Nephron (organoid): ENCODE measurements around the gene CSAD.

ENCODE experiments used
- H3K27ac Mint-ChIP-seq, 3 experiments: 2 replicates each; pipeline ENCODE4 v1.8.0; 2020; ENCODE audit warnings: mixed read lengths in 3 of 3, mild to moderate bottlenecking in 2 of 3, moderate library complexity in 1 of 3
- H3K27me3 Mint-ChIP-seq: 2 replicates; pipeline ENCODE4 v1.8.0; 2021; ENCODE audit warnings: low read depth, mild to moderate bottlenecking, moderate library complexity, mixed read lengths
- H3K36me3 Mint-ChIP-seq: 2 replicates; pipeline ENCODE4 v1.8.0; 2020; ENCODE audit warnings: low read depth, mixed read lengths
- H3K4me1 Mint-ChIP-seq: 2 replicates; pipeline ENCODE4 v1.8.0; 2020; ENCODE audit warnings: mixed read lengths
- H3K4me3 Mint-ChIP-seq, 3 experiments: 2 replicates each; pipeline ENCODE4 v1.8.0; 2020; ENCODE audit warnings: mild to moderate bottlenecking in 3 of 3, mixed read lengths in 3 of 3, moderate library complexity in 2 of 3
- H3K9me3 Mint-ChIP-seq: 2 replicates; pipeline ENCODE4 v1.8.0; 2020; ENCODE audit warnings: mixed read lengths
- CTCF ChIP-seq, 3 experiments: fragments of 200-600 bp; sonication (generic); IDR thresholded peaks; one replicate each; pipeline ENCODE4 v1.5.0; 2021; ENCODE audit warnings: antibody characterized with exemption in 3 of 3; ENCODE audit not compliant: unreplicated experiment in 3 of 3

Gene CSAD

GRCh38 chr12:53197011-53197640 is 16.4 kb upstream of the CSAD start:
- Mint-ChIP-seq H3K27ac (no peak overlapping the region), H3K4me1 (no peaks in the 10 kb centered on the region), H3K27me3 (peaks cover 44% of the 10 kb centered on the region), H3K4me3 (peak overlapping the region in 1 of 3 experiments; percentile 35), H3K36me3 (no peaks in the 10 kb centered on the region), H3K9me3 (no peaks in the 10 kb centered on the region)
- TF ChIP-seq CTCF (IDR thresholded peaks at IDR 0.05; ENCODE audit: unreplicated experiment in 3 of 3), result no peak

- no peaks in the 10 kb centered on the region for H3K9me3 Mint-ChIP-seq
- no peak overlapping the region for H3K4me3 Mint-ChIP-seq
- no peaks in the 10 kb centered on the region for H3K4me1 Mint-ChIP-seq
- H3K36me3 Mint-ChIP-seq, result no peaks in the 10 kb centered on the region
- no peak overlapping the region for H3K27ac Mint-ChIP-seq
- H3K27me3 Mint-ChIP-seq, result peaks cover 44% of the 10 kb centered on the region
- TF ChIP-seq CTCF (IDR thresholded peaks at IDR 0.05; ENCODE audit: unreplicated experiment in 3 of 3), result no peak
These were observed 15.8 kb upstream of the CSAD start for GRCh38 chr12:53196486-53196885.

GRCh38 chr12:53195516-53196420 is 15.0 kb upstream of the CSAD start:
- no peak for TF ChIP-seq CTCF (IDR thresholded peaks at IDR 0.05; ENCODE audit: unreplicated experiment in 3 of 3)
- no peak overlapping the region for H3K27ac Mint-ChIP-seq
- H3K4me3 Mint-ChIP-seq, result no peak overlapping the region
- H3K4me1 Mint-ChIP-seq, result no peaks in the 10 kb centered on the region
- H3K36me3 Mint-ChIP-seq, result peaks cover 2% of the 10 kb centered on the region
- no peaks in the 10 kb centered on the region for H3K9me3 Mint-ChIP-seq
- H3K27me3 Mint-ChIP-seq, result peaks cover 44% of the 10 kb centered on the region

DNA sequence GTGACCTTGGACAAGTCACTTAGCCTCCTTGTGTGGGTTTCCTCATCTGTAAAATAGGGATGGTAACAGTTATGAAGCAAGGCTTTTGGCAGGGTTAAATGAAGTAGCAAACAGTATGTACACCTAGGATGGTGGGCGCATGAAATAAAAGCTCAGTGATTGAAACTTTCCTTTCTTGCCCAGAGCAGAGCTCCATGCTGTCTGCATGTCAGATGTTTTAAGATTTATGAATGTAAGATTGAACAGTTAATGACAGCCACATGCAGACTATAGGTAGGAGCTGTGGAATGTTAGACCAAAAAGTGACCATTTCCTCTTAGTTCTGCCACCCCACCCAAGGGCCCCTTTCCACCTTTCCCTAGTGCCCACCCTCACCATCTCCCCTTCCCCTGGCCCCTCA is 14.2 kb upstream of the CSAD start:
- H3K27ac Mint-ChIP-seq, result no peak overlapping the region
- H3K36me3 Mint-ChIP-seq, result peaks cover 3% of the 10 kb centered on the region
- H3K27me3 Mint-ChIP-seq, result peaks cover 39% of the 10 kb centered on the region
- no peaks in the 10 kb centered on the region for H3K9me3 Mint-ChIP-seq
- TF ChIP-seq CTCF (IDR thresholded peaks at IDR 0.05; ENCODE audit: unreplicated experiment in 3 of 3), result no peak
- H3K4me1 Mint-ChIP-seq, result no peaks in the 10 kb centered on the region
- no peak overlapping the region for H3K4me3 Mint-ChIP-seq

DNA sequence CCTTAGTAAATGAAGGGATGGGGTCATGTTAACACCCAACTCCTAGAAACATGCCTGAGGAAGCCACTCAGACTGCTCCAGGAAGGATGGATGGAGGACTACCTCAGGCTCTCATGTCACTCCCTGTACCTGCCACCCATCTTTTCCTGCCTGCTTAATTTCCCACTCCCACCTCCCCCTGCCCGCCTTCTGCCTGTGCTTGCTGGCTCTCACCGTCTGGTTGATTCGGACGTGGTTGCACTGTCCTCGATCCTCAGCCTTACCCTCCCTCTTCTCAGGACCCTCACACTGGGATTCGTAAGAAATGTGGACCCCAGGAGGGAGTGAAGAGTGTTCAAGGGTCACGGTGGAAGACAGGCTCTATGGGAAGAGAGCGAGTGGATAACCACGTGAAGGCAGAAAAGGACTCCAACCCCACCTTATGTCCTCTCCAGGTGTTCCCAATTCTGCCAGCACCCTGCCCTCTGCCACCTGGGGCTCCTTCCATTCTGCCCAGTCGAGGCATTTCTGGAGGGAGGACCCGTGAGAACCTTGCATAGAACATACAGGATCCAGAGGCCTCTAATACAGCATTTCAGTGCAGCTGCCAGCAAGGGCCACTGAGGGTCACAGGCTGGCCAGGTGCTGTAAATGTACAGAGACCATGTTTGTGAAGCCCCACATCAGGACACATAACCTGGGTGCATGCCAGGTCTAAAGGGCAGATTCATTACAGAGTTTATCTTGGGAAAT is 13.4 kb upstream of the CSAD start:
- Mint-ChIP-seq H3K27ac (no peak overlapping the region), H3K4me1 (no peaks in the 10 kb centered on the region), H3K36me3 (peaks cover 3% of the 10 kb centered on the region), H3K27me3 (peaks cover 34% of the 10 kb centered on the region), H3K4me3 (no peak overlapping the region), H3K9me3 (no peaks in the 10 kb centered on the region)
- TF ChIP-seq CTCF (IDR thresholded peaks at IDR 0.05; ENCODE audit: unreplicated experiment in 3 of 3), result no peak
